ENCODE results near the gene ZFX.

GRCh38 chrX:24153796-24154189 lies 4.3 kb downstream of the ZFX start:
- TF ChIP-seq EZH2 (IDR thresholded peaks at IDR 0.05; ENCODE audit: low read length, missing control alignments): no peak
- TF ChIP-seq CTCF (conservative IDR thresholded peaks at IDR 0.05 in 1 of 2, IDR thresholded peaks at IDR 0.05 in 1 of 2; ENCODE audit: low read depth in 1 of 2, low read length in 2 of 2): no peak
